GM23338 (cell line): ENCODE data around the gene NTM. TPM values are rescaled to one million over a fixed set of nuclear protein-coding genes. Genes with fewer than 3 reads are reported as not detected.

Experiments
- ATAC-seq: fragments of 200-7000 bp; cut with Tn5 transposase; 3 replicates; pipeline ENCODE4 v1.9.1; 2020
- DNase-seq: peaks from one replicate; pipeline ENCODE4 v3.0.0-alpha.2; 2015; ENCODE audit warnings: low spot score
- H2AFZ ChIP-seq: fragments of 200-600 bp; sonication (generic); 2 replicates; pipeline ENCODE4 v1.8.0; 2016; ENCODE audit warnings: antibody characterized with exemption, mild to moderate bottlenecking, moderate library complexity
- H3F3A ChIP-seq: fragments of 200-600 bp; sonication (generic); replicated peaks from 2 replicates; pipeline ENCODE4 v1.8.0; 2017; ENCODE audit warnings: antibody characterized with exemption, mixed run types, low read depth
- H3K27ac ChIP-seq: fragments of 200-600 bp; sonication (generic); 2 replicates; pipeline ENCODE4 v1.6.1; 2016; ENCODE audit warnings: low read depth
- H3K27me3 ChIP-seq: fragments of 200-600 bp; sonication (generic); 2 replicates; pipeline ENCODE4 v1.8.0; 2016; ENCODE audit warnings: mild to moderate bottlenecking, mixed run types, moderate library complexity; ENCODE audit not compliant: insufficient read depth
- H3K36me3 ChIP-seq: fragments of 200-600 bp; sonication (generic); 2 replicates; pipeline ENCODE4 v1.8.0; 2016; ENCODE audit warnings: mild to moderate bottlenecking; ENCODE audit not compliant: insufficient read depth
- H3K4me1 ChIP-seq: fragments of 200-600 bp; sonication (generic); 2 replicates; pipeline ENCODE4 v1.8.0; 2016; ENCODE audit warnings: mild to moderate bottlenecking, moderate library complexity; ENCODE audit not compliant: insufficient read depth
- H3K4me2 ChIP-seq: fragments of 200-600 bp; sonication (generic); 2 replicates; pipeline ENCODE4 v1.7.1; 2017; ENCODE audit warnings: mixed run types
- H3K4me3 ChIP-seq: fragments of 200-600 bp; sonication (generic); 2 replicates; pipeline ENCODE4 v1.6.1; 2016; ENCODE audit warnings: mixed run types
- H3K79me2 ChIP-seq: fragments of 200-600 bp; sonication (generic); replicated peaks from 2 replicates; pipeline ENCODE4 v1.8.0; 2017; ENCODE audit warnings: mild to moderate bottlenecking; ENCODE audit not compliant: insufficient read depth
- H3K9me2 ChIP-seq: fragments of 200-600 bp; sonication (generic); 2 replicates; pipeline ENCODE4 v1.8.0; 2017; ENCODE audit not compliant: insufficient read depth
- H4K20me1 ChIP-seq: fragments of 200-600 bp; sonication (generic); replicated peaks from 2 replicates; pipeline ENCODE4 v1.8.0; 2017; ENCODE audit warnings: mild to moderate bottlenecking; ENCODE audit not compliant: insufficient read depth
- H3K27ac Mint-ChIP-seq: 2 replicates; pipeline ENCODE4 v1.8.0; 2020; ENCODE audit warnings: inconsistent platforms, mild to moderate bottlenecking, moderate library complexity, mixed read lengths
- H3K27me3 Mint-ChIP-seq: 3 replicates; pipeline ENCODE4 v1.8.0; 2022; ENCODE audit warnings: low read depth, mild to moderate bottlenecking, moderate library complexity, mixed read lengths, inconsistent platforms; ENCODE audit not compliant: insufficient read depth, poor library complexity
- H3K36me3 Mint-ChIP-seq: 3 replicates; pipeline ENCODE4 v1.8.0; 2021; ENCODE audit warnings: low read depth, mild to moderate bottlenecking, inconsistent platforms, moderate library complexity, mixed read lengths
- H3K4me1 Mint-ChIP-seq: 3 replicates; pipeline ENCODE4 v1.8.0; 2020; ENCODE audit warnings: mild to moderate bottlenecking, inconsistent platforms, mixed read lengths
- H3K4me3 Mint-ChIP-seq: 3 replicates; pipeline ENCODE4 v1.8.0; 2021; ENCODE audit warnings: moderate library complexity, mild to moderate bottlenecking, inconsistent platforms, mixed read lengths
- H3K9me3 Mint-ChIP-seq: 3 replicates; pipeline ENCODE4 v1.8.0; 2020; ENCODE audit warnings: moderate library complexity, mild to moderate bottlenecking, inconsistent platforms, mixed read lengths
- EZH2phosphoT487 ChIP-seq: fragments of 200-600 bp; sonication (generic); IDR thresholded peaks from one replicate; pipeline ENCODE4 v1.8.1; 2018; ENCODE audit warnings: antibody characterized with exemption; ENCODE audit not compliant: unreplicated experiment
- JUNB ChIP-seq: IDR thresholded peaks from one replicate; pipeline ENCODE4 v1.6.1; 2016; ENCODE audit warnings: antibody characterized with exemption; ENCODE audit not compliant: unreplicated experiment
- NANOG ChIP-seq: IDR thresholded peaks from 2 replicates; pipeline ENCODE4 v1.6.1; 2016; ENCODE audit warnings: antibody characterized with exemption, borderline replicate concordance
- STAT1 ChIP-seq: IDR thresholded peaks from one replicate; pipeline ENCODE4 v1.6.1; 2016; ENCODE audit warnings: antibody characterized with exemption; ENCODE audit not compliant: unreplicated experiment
- ZNF331 ChIP-seq: fragments of 250-450 bp; sonication (Bioruptor Pico); IDR thresholded peaks from 2 replicates; pipeline ENCODE4 v1.5.0; 2020; ENCODE audit warnings: low read depth, mild to moderate bottlenecking, moderate library complexity
- polyA plus RNA-seq: library from polyadenylated mRNA; unstranded; fragments of >200 nt; fragmentation: Nextera tagmentation; extraction: Ambion mirVana; gene quantifications from 2 replicates; pipeline ENCODE4 v1.2.1, GENCODE V29; 2016
- total RNA-seq: library from RNA; depleted of rRNA; stranded (reverse); fragments of >200 nt; shearing (Covaris generic); gene quantifications from 2 replicates; pipeline ENCODE4 v1.2.3, GENCODE V29; 2014
- TF ChIP-seq, protein P1 (sequence below): fragments of 250-450 bp; sonication (Bioruptor Pico); IDR thresholded peaks from 2 replicates; pipeline ENCODE4 v1.5.0; 2020; ENCODE audit warnings: mild to moderate bottlenecking, moderate library complexity

The NTM gene
- total and polyA plus RNA-seq, 2 experiments from 2014 or later: 10.6 to 14.6 TPM

DNA sequence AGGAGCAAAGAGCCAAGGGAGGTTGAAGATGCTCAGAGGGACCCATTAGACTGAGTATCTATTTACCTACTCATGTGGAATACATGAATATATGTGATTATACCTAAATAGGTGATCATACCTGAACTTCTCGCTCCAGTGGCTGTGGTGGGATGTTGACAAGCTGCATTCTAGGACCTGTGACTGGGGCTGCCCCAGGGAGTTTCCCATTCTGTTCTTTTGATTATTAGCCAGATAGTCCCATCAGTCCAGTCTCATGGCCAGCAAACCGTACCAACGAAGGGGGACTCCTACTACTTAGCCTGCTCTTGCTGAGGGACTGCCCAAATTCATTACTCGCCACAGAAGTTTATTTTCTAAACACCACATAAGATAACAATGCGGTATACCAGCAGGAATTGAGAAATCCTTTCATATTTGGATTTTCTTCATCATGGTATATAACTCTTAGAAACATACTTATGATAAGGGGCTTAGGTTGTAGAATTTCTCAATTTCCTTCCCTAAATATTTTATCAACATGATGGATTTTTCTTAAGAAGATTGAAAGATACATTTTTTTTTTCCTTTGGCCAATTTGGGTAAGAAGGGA lies 273.9 kb downstream of the NTM start (continued):
- TF ChIP-seq, protein P1, sequence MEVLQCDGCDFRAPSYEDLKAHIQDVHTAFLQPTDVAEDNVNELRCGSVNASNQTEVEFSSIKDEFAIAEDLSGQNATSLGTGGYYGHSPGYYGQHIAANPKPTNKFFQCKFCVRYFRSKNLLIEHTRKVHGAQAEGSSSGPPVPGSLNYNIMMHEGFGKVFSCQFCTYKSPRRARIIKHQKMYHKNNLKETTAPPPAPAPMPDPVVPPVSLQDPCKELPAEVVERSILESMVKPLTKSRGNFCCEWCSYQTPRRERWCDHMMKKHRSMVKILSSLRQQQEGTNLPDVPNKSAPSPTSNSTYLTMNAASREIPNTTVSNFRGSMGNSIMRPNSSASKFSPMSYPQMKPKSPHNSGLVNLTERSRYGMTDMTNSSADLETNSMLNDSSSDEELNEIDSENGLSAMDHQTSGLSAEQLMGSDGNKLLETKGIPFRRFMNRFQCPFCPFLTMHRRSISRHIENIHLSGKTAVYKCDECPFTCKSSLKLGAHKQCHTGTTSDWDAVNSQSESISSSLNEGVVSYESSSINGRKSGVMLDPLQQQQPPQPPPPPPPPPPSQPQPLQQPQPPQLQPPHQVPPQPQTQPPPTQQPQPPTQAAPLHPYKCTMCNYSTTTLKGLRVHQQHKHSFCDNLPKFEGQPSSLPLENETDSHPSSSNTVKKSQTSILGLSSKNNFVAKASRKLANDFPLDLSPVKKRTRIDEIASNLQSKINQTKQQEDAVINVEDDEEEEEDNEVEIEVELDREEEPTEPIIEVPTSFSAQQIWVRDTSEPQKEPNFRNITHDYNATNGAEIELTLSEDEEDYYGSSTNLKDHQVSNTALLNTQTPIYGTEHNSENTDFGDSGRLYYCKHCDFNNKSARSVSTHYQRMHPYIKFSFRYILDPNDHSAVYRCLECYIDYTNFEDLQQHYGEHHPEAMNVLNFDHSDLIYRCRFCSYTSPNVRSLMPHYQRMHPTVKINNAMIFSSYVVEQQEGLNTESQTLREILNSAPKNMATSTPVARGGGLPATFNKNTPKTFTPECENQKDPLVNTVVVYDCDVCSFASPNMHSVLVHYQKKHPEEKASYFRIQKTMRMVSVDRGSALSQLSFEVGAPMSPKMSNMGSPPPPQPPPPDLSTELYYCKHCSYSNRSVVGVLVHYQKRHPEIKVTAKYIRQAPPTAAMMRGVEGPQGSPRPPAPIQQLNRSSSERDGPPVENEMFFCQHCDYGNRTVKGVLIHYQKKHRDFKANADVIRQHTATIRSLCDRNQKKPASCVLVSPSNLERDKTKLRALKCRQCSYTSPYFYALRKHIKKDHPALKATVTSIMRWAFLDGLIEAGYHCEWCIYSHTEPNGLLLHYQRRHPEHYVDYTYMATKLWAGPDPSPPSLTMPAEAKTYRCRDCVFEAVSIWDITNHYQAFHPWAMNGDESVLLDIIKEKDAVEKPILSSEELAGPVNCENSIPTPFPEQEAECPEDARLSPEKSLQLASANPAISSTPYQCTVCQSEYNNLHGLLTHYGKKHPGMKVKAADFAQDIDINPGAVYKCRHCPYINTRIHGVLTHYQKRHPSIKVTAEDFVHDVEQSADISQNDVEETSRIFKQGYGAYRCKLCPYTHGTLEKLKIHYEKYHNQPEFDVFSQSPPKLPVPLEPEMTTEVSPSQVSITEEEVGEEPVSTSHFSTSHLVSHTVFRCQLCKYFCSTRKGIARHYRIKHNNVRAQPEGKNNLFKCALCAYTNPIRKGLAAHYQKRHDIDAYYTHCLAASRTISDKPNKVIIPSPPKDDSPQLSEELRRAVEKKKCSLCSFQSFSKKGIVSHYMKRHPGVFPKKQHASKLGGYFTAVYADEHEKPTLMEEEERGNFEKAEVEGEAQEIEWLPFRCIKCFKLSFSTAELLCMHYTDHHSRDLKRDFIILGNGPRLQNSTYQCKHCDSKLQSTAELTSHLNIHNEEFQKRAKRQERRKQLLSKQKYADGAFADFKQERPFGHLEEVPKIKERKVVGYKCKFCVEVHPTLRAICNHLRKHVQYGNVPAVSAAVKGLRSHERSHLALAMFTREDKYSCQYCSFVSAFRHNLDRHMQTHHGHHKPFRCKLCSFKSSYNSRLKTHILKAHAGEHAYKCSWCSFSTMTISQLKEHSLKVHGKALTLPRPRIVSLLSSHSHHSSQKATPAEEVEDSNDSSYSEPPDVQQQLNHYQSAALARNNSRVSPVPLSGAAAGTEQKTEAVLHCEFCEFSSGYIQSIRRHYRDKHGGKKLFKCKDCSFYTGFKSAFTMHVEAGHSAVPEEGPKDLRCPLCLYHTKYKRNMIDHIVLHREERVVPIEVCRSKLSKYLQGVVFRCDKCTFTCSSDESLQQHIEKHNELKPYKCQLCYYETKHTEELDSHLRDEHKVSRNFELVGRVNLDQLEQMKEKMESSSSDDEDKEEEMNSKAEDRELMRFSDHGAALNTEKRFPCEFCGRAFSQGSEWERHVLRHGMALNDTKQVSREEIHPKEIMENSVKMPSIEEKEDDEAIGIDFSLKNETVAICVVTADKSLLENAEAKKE (CRISPR knock-in tag): no peak
- no peak for TF ChIP-seq JUNB
- no peak for TF ChIP-seq NANOG

- peaks cover 34% of the 10 kb centered on the region for H3K4me1 ChIP-seq
- H3F3A ChIP-seq: no peaks in the 10 kb centered on the region
- ATAC-seq (no peak; the same call in 2 of the 3 replicates), DNase-seq (no peak)
- H4K20me1 ChIP-seq: no peaks in the 10 kb centered on the region
- no peak overlapping the region for H2AFZ ChIP-seq
- peaks cover 1% of the 10 kb centered on the region; the same call in 1 of the 2 replicates for H3K9me2 ChIP-seq
- Mint-ChIP-seq H3K36me3 (no peaks in the 10 kb centered on the region), H3K9me3 (no peaks in the 10 kb centered on the region), H3K4me3 (no peak overlapping the region), H3K27ac (no peak overlapping the region), H3K27me3 (peaks cover 3% of the 10 kb centered on the region), H3K4me1 (peaks cover 51% of the 10 kb centered on the region)
- H3K4me3 ChIP-seq: no peak overlapping the region
- no peak overlapping the region for H3K4me2 ChIP-seq
- H3K27me3 ChIP-seq: no peaks in the 10 kb centered on the region
- no peaks in the 10 kb centered on the region for H3K36me3 ChIP-seq
- no peak overlapping the region for H3K27ac ChIP-seq
- H3K79me2 ChIP-seq: no peaks in the 10 kb centered on the region
- TF ChIP-seq EZH2phosphoT487 (no peak), STAT1 (no peak), ZNF331 (no peak)
- TF ChIP-seq, protein P1 (CRISPR knock-in tag): no peak
Measured at GRCh38 chr11:131645237-131645636, 274.8 kb downstream of the NTM start.
